ENCODE measurements around the gene MKI67.

The MKI67 gene

DNA sequence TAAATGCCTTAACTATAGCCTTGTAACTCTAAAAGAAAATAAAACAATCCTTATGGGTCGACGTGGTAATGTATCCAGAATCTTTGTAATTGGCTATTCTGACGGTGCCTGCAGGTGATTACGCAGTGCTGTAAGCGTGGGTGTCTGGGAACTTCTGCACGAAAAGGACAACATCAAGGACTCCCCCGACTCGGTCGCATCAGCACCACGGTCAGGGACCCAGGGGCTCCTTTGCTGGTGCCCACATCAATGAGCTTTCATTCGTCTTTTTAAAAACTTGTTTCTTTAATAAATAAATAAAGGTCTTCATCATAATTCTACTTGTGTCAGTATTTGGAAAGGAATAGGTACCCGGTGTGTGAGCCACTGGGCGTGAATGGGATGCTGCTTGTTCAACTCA lies 13.2 kb downstream of the MKI67 start:
- Histone ChIP-seq H3K27ac (no peak overlapping the region), H3K36me3 (replicated peaks) (peaks cover 4% of the 10 kb centered on the region), H3K27me3 (replicated peaks) (no peaks in the 10 kb centered on the region), H3K4me3 (ENCODE audit: low read depth, low read length) (no peak overlapping the region)
- DNase-seq: no peak
- TF ChIP-seq, protein P1, sequence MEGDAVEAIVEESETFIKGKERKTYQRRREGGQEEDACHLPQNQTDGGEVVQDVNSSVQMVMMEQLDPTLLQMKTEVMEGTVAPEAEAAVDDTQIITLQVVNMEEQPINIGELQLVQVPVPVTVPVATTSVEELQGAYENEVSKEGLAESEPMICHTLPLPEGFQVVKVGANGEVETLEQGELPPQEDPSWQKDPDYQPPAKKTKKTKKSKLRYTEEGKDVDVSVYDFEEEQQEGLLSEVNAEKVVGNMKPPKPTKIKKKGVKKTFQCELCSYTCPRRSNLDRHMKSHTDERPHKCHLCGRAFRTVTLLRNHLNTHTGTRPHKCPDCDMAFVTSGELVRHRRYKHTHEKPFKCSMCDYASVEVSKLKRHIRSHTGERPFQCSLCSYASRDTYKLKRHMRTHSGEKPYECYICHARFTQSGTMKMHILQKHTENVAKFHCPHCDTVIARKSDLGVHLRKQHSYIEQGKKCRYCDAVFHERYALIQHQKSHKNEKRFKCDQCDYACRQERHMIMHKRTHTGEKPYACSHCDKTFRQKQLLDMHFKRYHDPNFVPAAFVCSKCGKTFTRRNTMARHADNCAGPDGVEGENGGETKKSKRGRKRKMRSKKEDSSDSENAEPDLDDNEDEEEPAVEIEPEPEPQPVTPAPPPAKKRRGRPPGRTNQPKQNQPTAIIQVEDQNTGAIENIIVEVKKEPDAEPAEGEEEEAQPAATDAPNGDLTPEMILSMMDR (IDR thresholded peaks at IDR 0.05; ENCODE audit: low read depth, low read length, missing control alignments): no peak
- in situ Hi-C loops (cut with HindIII; ENCODE audit: low pct_ligation_motif_present, low sequenced_read_pairs): no loop called here

DNA sequence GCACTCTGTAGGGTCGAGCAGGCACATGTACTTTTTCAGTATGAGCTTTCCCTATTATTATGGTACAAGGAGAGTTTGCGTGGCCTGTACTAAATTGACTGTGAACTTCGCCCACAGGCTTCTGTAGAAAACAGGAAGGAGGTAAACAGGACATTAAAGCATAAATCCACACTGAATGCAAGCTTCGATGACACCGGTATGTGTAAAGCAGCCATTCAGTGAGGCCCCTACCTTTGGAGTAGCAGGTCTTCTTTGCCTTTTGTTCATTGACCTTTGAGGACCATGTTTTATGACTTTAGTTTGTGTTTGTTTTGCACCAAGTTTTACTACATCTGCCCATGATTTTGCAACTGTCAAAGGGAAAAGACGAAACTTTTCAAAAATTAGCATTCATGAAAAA lies 14.5 kb downstream of the MKI67 start:
- Histone ChIP-seq H3K27ac (no peak overlapping the region), H3K4me3 (ENCODE audit: low read depth, low read length) (no peak overlapping the region), H3K27me3 (replicated peaks) (no peaks in the 10 kb centered on the region), H3K36me3 (replicated peaks) (peaks cover 4% of the 10 kb centered on the region)
- TF ChIP-seq, protein P1 (IDR thresholded peaks at IDR 0.05; ENCODE audit: low read depth, low read length, missing control alignments): no peak
- DNase-seq: no peak
- in situ Hi-C loops (cut with HindIII; ENCODE audit: low pct_ligation_motif_present, low sequenced_read_pairs): no loop called here

DNA sequence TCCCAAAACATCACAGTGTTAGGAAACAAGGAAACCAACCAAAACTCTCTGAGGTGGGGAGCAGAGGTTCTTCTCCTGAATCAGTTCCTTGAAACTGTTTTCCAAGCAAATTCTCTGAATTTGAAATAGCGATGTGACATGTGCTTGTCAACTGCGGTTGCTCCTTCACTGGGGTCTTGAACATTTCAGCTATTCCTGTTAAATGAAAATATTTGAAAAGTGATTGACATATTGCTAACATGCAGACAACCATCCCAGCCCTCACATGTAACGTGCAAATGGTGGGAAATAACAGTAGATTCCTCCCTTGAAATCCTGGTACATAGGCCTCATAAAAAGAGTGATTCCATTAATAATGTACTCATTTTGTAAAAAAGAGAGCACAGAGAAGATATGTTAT lies 15.9 kb downstream of the MKI67 start:
- Histone ChIP-seq H3K36me3 (replicated peaks) (peaks cover 4% of the 10 kb centered on the region), H3K4me3 (ENCODE audit: low read depth, low read length) (no peak overlapping the region), H3K27ac (no peak overlapping the region), H3K27me3 (replicated peaks) (no peaks in the 10 kb centered on the region)
- DNase-seq: no peak
- TF ChIP-seq, protein P1 (IDR thresholded peaks at IDR 0.05; ENCODE audit: low read depth, low read length, missing control alignments): no peak
- in situ Hi-C loops (cut with HindIII; ENCODE audit: low pct_ligation_motif_present, low sequenced_read_pairs): no loop called here

DNA sequence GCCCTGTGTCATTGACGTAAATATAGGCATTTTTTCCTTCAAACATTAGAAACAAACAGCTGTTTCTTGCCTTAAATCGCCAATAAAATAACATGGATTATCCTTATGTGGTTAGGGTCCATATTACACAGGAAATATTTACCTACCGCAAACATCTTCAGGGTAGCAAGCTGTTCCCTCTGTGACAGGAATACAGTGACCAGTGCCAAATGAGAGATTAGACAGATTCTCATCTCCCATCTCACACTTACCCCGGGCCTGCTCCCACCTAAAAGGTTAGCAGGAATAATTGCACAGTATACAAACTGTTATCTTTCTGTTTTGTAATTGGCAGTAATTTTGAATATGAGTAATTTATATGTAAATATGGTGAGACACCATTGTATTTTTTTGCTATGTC lies 16.5 kb downstream of the MKI67 start:
- H3K36me3 ChIP-seq (replicated peaks): peaks cover 4% of the 10 kb centered on the region
- DNase-seq: no peak
- no peak overlapping the region for H3K27ac ChIP-seq
- no peak overlapping the region for H3K4me3 ChIP-seq (ENCODE audit: low read depth, low read length)
- in situ Hi-C loops (cut with HindIII; ENCODE audit: low pct_ligation_motif_present, low sequenced_read_pairs): no loop called here
- TF ChIP-seq, protein P1 (IDR thresholded peaks at IDR 0.05; ENCODE audit: low read depth, low read length, missing control alignments): no peak
- H3K27me3 ChIP-seq (replicated peaks): no peaks in the 10 kb centered on the region

DNA sequence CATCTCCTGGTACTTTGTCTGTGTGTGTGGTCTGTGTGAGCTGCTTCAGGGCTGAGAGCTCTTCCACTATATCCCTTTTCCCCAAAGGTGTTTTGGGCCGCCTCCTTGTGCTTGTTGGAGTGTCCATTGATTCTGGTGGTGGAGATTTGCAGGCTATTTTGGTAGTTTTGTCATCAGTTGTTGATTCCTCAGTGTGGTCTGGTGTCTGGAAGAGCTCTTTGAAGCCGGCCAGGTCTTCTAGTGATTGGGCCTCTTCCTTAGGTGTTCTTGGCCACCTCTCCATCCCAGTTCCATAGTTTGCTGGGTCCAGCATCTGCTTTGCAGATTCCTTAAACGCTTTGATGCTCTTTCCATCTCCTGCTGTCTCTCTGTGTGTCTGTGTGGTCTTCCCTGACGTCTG lies 20.8 kb downstream of the MKI67 start:
- H3K36me3 ChIP-seq (replicated peaks): peaks cover 2% of the 10 kb centered on the region
- TF ChIP-seq, protein P1 (IDR thresholded peaks at IDR 0.05; ENCODE audit: low read depth, low read length, missing control alignments): no peak
- in situ Hi-C loops (cut with HindIII; ENCODE audit: low pct_ligation_motif_present, low sequenced_read_pairs): no loop called here
- H3K27ac ChIP-seq: no peak overlapping the region
- DNase-seq: no peak
- no peaks in the 10 kb centered on the region for H3K27me3 ChIP-seq (replicated peaks)
- H3K4me3 ChIP-seq (ENCODE audit: low read depth, low read length): no peak overlapping the region

DNA sequence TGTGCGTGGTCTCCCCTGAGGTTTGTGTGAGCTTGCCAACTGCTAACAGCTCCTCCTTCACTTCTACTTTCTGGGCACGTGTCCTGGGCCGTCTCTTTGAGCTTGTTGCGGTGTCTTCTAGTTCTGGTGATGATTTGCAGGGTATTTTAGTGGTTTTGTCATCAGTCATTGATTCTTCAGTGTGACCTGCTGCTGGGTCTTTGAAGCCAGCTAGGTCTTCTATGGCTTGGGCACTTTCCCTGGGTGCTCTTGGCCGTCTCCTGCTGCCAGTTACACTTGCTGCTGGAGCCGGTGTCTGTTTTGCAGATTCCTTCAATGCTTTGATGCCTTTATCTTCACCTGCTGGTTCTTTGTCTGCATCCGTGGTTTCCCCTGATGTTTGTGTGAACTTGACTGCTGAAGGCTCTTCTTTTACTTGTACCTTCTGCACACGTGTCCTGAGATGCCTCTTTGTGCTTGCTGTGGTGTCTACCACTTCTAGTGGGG lies 23.0 kb downstream of the MKI67 start:
- in situ Hi-C loops (cut with HindIII; ENCODE audit: low pct_ligation_motif_present, low sequenced_read_pairs): no loop called here
- no peak overlapping the region for H3K27ac ChIP-seq
- H3K4me3 ChIP-seq (ENCODE audit: low read depth, low read length): no peak overlapping the region
- peaks cover 2% of the 10 kb centered on the region for H3K36me3 ChIP-seq (replicated peaks)
- TF ChIP-seq, protein P1 (IDR thresholded peaks at IDR 0.05; ENCODE audit: low read depth, low read length, missing control alignments): no peak
- no peaks in the 10 kb centered on the region for H3K27me3 ChIP-seq (replicated peaks)
- no peak for DNase-seq
